HG03571 (cell line): ENCODE measurements around the gene GPAT3.
"Not testable (repeated sequence)": the region's sequence is repeated elsewhere in the genome, so short reads cannot be mapped to it uniquely, and the experiment has no call there.

ENCODE experiments used
- ATAC-seq: cut with Tn5 transposase; IDR thresholded peaks from one replicate; pipeline ENCODE4 v1.9.1; 2021; ENCODE audit not compliant: unreplicated experiment

GPAT3 gene

GRCh38 chr4:83535520-83536361 lies at the start of gene GPAT3:
Gene GPAT3 (plus strand): TSS chr4:83536108. CDS start chr4:83536623, 515 bp downstream.
- ATAC-seq = peak; percentile 60

GRCh38 chr4:83486457-83487129 lies 49.3 kb upstream of the GPAT3 start:
- ATAC-seq = no peak

- no peak for ATAC-seq
Observed at GRCh38 chr4:83489711-83490326, 46.1 kb upstream of the GPAT3 start.

- peak; percentile 62 for ATAC-seq
Observed at GRCh38 chr4:83490876-83491450, 44.9 kb upstream of the GPAT3 start.

- not testable (repeated sequence) for ATAC-seq
Observed at GRCh38 chr4:83496085-83496917, 39.6 kb upstream of the GPAT3 start.

- no peak for ATAC-seq
Observed at GRCh38 chr4:83498187-83498586, 37.7 kb upstream of the GPAT3 start.

- ATAC-seq = not testable (repeated sequence)
Observed at GRCh38 chr4:83501671-83502070, 34.2 kb upstream of the GPAT3 start.

GRCh38 chr4:83503974-83504373 lies 31.9 kb upstream of the GPAT3 start:
- no peak for ATAC-seq

- no peak for ATAC-seq
Observed at GRCh38 chr4:83504503-83504902, 31.4 kb upstream of the GPAT3 start.

GRCh38 chr4:83504996-83505395 lies 30.9 kb upstream of the GPAT3 start:
- ATAC-seq = no peak

GRCh38 chr4:83509156-83509585 lies 26.7 kb upstream of the GPAT3 start:
- ATAC-seq = not testable (repeated sequence)

GRCh38 chr4:83510442-83510841 lies 25.5 kb upstream of the GPAT3 start:
- ATAC-seq = no peak

GRCh38 chr4:83516042-83516772 lies 19.7 kb upstream of the GPAT3 start:
- ATAC-seq = no peak

- no peak for ATAC-seq
Observed at GRCh38 chr4:83522239-83522638, 13.7 kb upstream of the GPAT3 start.

- ATAC-seq = no peak
Observed at GRCh38 chr4:83527671-83528070, 8.2 kb upstream of the GPAT3 start.

- ATAC-seq = peak; percentile 9
Observed at GRCh38 chr4:83536362-83537272, 709 bp downstream of the GPAT3 start.

- no peak for ATAC-seq
Observed at GRCh38 chr4:83542225-83542624, 6.3 kb downstream of the GPAT3 start.

- no peak for ATAC-seq
Observed at GRCh38 chr4:83546786-83547185, 10.9 kb downstream of the GPAT3 start.
